ENCODE data around the gene ZC3H8.

GRCh38 chr2:112204411-112204810, 50.4 kb downstream of the ZC3H8 start:
- TF ChIP-seq CTCF (IDR thresholded peaks at IDR 0.05) (no peak), POLR2A (IDR thresholded peaks at IDR 0.05) (no peak)

Measured in breast epithelium (tissue), 3 donors.